Naive thymus-derived CD4-positive, alpha-beta T cell (primary cell): ENCODE data around the gene SGTA. TPM values are rescaled to one million over a fixed set of nuclear protein-coding genes. Genes with fewer than 3 reads are reported as not detected.
"Not testable (repeated sequence)": the region's sequence is repeated elsewhere in the genome, so short reads cannot be mapped to it uniquely, and the experiment has no call there.

ENCODE experiments used
- ATAC-seq: fragments of 150-1000 bp; cut with Tn5 transposase; 2 replicates; pipeline ENCODE4 v1.10.0; 2021; ENCODE audit warnings: mild to moderate bottlenecking, moderate library complexity
- CTCF ChIA-PET: fragments of 350-600 bp; sonication (Branson Sonifier 250); formaldehyde crosslinking; loops from one replicate; lab custom pipeline; 2021; ENCODE audit warnings: antibody characterized with exemption; lab: Charles Lee
- POLR2A ChIA-PET: fragments of 350-600 bp; sonication (Branson Sonifier 250); formaldehyde crosslinking; loops from one replicate; lab custom pipeline; 2021; ENCODE audit warnings: antibody characterized with exemption, inconsistent platforms; lab: Charles Lee
- DNase-seq, 9 donors: peaks; one replicate each; pipeline versions ENCODE4 v3.0.0 to v3.0.0-alpha.2; 2020 to 2022; ENCODE audit warnings: mixed read lengths in 1 of 9
- H3K27ac ChIP-seq: one replicate; pipeline ENCODE4 v1.7.0; 2013; ENCODE audit warnings: mild to moderate bottlenecking, low read depth, low read length, moderate library complexity
- H3K27me3 ChIP-seq, 2 donors: one replicate each; pipeline ENCODE4 v1.7.0; 2013; ENCODE audit warnings: low read length in 2 of 2, mild to moderate bottlenecking in 2 of 2, moderate library complexity in 2 of 2; ENCODE audit not compliant: control insufficient read depth in 2 of 2, insufficient read depth in 2 of 2
- H3K36me3 ChIP-seq, 3 experiments: 1 replicate in 2 of 3; 2 replicates in 1 of 3; pipeline ENCODE4 v1.7.0; 2013; ENCODE audit warnings: low read length in 3 of 3, mild to moderate bottlenecking in 3 of 3, moderate library complexity in 1 of 3; ENCODE audit not compliant: insufficient read depth in 3 of 3, control insufficient read depth in 2 of 3
- H3K4me1 ChIP-seq, 2 donors: one replicate each; pipeline ENCODE4 v1.7.0; 2013; ENCODE audit warnings: low read length in 2 of 2, mild to moderate bottlenecking in 2 of 2, moderate library complexity in 1 of 2; ENCODE audit not compliant: control insufficient read depth in 2 of 2, insufficient read depth in 2 of 2
- H3K4me3 ChIP-seq: 2 replicates; pipeline ENCODE4 v1.7.0; 2013; ENCODE audit warnings: mild to moderate bottlenecking, low read length
- H3K9me3 ChIP-seq, 3 experiments: 1 replicate in 2 of 3; 2 replicates in 1 of 3; pipeline ENCODE4 v1.7.0; 2013; ENCODE audit warnings: low read length in 3 of 3; ENCODE audit not compliant: control insufficient read depth in 2 of 3
- H3K27ac Mint-ChIP-seq, 9 donors: one replicate each; pipeline ENCODE4 v1.8.0; 2020 to 2022; ENCODE audit warnings: mixed read lengths in 9 of 9, mild to moderate bottlenecking in 8 of 9, moderate library complexity in 5 of 9, inconsistent platforms in 2 of 9
- H3K27me3 Mint-ChIP-seq, 5 donors: one replicate each; pipeline ENCODE4 v1.8.0; 2021 to 2022; ENCODE audit warnings: mixed read lengths in 5 of 5, mild to moderate bottlenecking in 1 of 5
- H3K36me3 Mint-ChIP-seq, 5 donors: one replicate each; pipeline ENCODE4 v1.8.0; 2020 to 2022; ENCODE audit warnings: mixed read lengths in 5 of 5, mild to moderate bottlenecking in 3 of 5, inconsistent platforms in 1 of 5
- H3K4me1 Mint-ChIP-seq, 7 donors: one replicate each; pipeline ENCODE4 v1.8.0; 2020 to 2022; ENCODE audit warnings: mixed read lengths in 7 of 7, mild to moderate bottlenecking in 3 of 7, inconsistent platforms in 1 of 7
- H3K4me3 Mint-ChIP-seq, 10 donors: one replicate each; pipeline ENCODE4 v1.8.0; 2020 to 2022; ENCODE audit warnings: mild to moderate bottlenecking in 10 of 10, mixed read lengths in 10 of 10, moderate library complexity in 6 of 10, inconsistent platforms in 2 of 10
- H3K9me3 Mint-ChIP-seq, 11 donors: one replicate each; pipeline ENCODE4 v1.8.0; 2020 to 2022; ENCODE audit warnings: mixed read lengths in 11 of 11, mild to moderate bottlenecking in 4 of 11, inconsistent platforms in 1 of 11, moderate library complexity in 1 of 11
- intact Hi-C, 2 donors: fragments of 100-400 bp; cut with micrococcal nuclease; formaldehyde crosslinking; loops; one replicate each; pipeline ENCODE4 v1.15.1; 2023
- polyA plus RNA-seq, 2 donors: library from polyadenylated mRNA; unstranded; fragments of 300-500 nt; fragmentation: Illumina TruSeq; gene quantifications; one replicate each; pipeline ENCODE4 v1.2.3, GENCODE V29; 2021
- total RNA-seq, 6 experiments: library from RNA in 5 of 6; stranded (reverse) in 5 of 6; gene quantifications; 1 replicate in 5 of 6; 2 replicates in 1 of 6; pipeline ENCODE4 v1.2.3 and lab custom pipeline; 2021 to 2026

SGTA gene
- total and polyA plus RNA-seq, 7 experiments from 2014 or later = 25.3 to 47.8 (median 37.9) TPM

DNA sequence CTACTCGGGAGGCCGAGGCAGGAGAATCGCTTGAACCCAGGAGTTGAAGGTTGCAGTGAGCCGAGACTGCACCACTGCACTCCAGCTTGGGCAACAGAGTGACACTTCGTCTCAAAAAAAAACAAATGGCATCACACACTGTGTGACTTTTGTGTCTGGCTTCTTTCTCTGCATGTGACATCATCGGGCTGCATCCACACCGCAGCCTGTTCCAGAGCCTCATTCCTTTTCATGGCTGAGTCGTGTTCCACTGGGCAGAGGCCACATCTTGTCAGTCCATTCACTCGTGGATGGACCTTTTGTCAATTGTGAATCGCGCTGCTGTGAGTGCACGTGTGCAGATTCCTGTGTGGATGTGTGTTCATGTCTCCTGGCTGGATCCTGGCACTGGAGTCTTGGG lies 10.5 kb upstream of the SGTA start:
- H3K9me3 Mint-ChIP-seq = no peaks in the 10 kb centered on the region
- ATAC-seq = no peak
- H3K27me3 ChIP-seq = no peaks in the 10 kb centered on the region
- H3K4me3 Mint-ChIP-seq = no peak overlapping the region
- no peak overlapping the region for H3K4me3 ChIP-seq
- CTCF ChIA-PET = no interaction called here
- H3K36me3 Mint-ChIP-seq = peaks cover 0 to 19% (median 0%) of the 10 kb centered on the region in 5 donors
- no peak for DNase-seq
- no peak overlapping the region for H3K27ac Mint-ChIP-seq
- POLR2A ChIA-PET = interaction anchor here (0.5 to 0.8 kb wide), 3 partner anchors 33 to 969 kb away, joined by 3 to 4 read pairs (median 3); partner anchors contain the start of gene MRPL54
- H3K36me3 ChIP-seq = peaks cover 0 to 66% (median 0%) of the 10 kb centered on the region in 3 experiments
- H3K27me3 Mint-ChIP-seq = no peaks in the 10 kb centered on the region
- no peaks in the 10 kb centered on the region for H3K9me3 ChIP-seq
- intact Hi-C loops = no loop called here
- H3K4me1 ChIP-seq = no peaks in the 10 kb centered on the region
- H3K27ac ChIP-seq = no peak overlapping the region
- peaks cover 0 to 4% (median 0%) of the 10 kb centered on the region in 7 donors for H3K4me1 Mint-ChIP-seq

DNA sequence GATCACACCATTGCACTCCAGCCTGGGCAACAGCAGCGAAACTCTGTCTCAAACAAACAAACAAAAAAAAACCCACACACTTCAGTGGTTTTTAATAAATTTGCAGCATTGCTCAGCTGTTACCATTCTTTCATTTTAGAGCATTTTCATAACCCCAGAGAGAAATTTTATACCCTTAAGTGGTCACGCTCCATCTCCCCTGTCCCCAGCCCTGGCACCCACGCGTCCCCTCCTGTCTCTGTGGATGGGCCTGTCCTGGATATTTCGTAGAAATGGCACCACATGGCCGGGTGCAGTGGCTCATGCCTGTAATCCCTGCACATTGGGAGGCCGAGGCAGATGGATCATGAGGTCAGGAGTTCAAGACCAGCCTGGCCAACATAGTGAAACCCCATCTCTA lies 10.1 kb upstream of the SGTA start:
- Histone ChIP-seq H3K4me3 (no peak overlapping the region), H3K27me3 (no peaks in the 10 kb centered on the region), H3K4me1 (no peaks in the 10 kb centered on the region), H3K27ac (no peak overlapping the region), H3K9me3 (no peaks in the 10 kb centered on the region), H3K36me3 (peaks cover 0 to 61% (median 0%) of the 10 kb centered on the region in 3 experiments)
- Mint-ChIP-seq H3K27me3 (no peaks in the 10 kb centered on the region), H3K4me3 (no peak overlapping the region), H3K4me1 (peaks cover 0 to 6% (median under 1%) of the 10 kb centered on the region in 7 donors), H3K9me3 (no peaks in the 10 kb centered on the region), H3K36me3 (peaks cover 0 to 19% (median 0%) of the 10 kb centered on the region in 5 donors), H3K27ac (no peak overlapping the region)
- ChIA-PET CTCF (no interaction called here), POLR2A (interaction anchor here (0.6 kb wide), 1 partner anchor 175 kb away, joined by 3 read pairs; no protein-coding TSS in a partner anchor)
- DNase-seq (no peak), ATAC-seq (no peak)
- intact Hi-C loops = no loop called here

DNA sequence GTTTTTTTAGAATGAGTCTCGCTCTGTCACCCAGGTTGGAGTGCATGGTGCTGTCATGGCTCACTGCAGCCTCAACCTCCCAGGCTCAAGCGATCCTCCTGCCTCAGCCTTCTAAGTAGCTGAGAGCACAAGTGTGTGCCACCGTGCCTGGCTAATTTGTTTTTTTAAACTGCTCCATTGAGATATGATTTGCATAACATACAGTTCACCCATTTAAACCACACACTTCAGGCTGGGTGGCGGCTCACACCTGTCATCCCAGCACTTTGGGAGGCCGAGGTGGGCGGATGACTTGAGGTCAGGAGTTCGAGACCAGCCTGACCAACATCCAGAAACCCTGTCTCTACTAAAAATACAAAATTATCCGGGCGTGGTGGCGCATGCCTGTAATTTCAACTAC lies 9.6 kb upstream of the SGTA start:
- H3K27ac ChIP-seq, H3K27ac Mint-ChIP-seq, H3K4me3 Mint-ChIP-seq, ATAC-seq, H3K27me3 Mint-ChIP-seq, intact Hi-C loops, DNase-seq, H3K27me3 ChIP-seq, H3K9me3 Mint-ChIP-seq, CTCF ChIA-PET, H3K9me3 ChIP-seq, H3K4me3 ChIP-seq, H3K4me1 Mint-ChIP-seq, H3K4me1 ChIP-seq, POLR2A ChIA-PET: not testable (repeated sequence)
- peaks cover 0 to 19% (median 0%) of the 10 kb centered on the region in 5 donors for H3K36me3 Mint-ChIP-seq
- H3K36me3 ChIP-seq = peaks cover 0 to 61% (median 0%) of the 10 kb centered on the region in 3 experiments

DNA sequence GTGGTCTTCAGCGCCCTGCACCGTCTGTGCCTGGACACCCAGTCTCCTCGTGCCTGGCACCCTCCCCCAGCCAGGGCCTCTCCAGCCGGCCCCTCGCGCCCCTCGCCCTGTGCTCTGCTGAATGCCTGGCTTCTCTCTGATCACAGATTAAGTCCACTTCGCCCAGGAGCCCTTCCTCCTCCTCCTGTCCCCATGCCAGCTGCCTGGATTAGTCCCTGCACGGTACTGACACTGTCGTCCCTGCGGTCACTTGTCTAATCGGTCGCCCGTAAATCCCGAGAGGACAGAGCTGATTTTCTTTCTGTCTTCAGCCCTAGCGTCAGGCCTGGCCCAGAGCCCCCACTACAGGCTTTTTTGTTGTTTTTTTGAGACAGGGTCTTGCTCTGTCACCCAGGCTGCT lies 8.8 kb upstream of the SGTA start:
- peaks cover 0 to 53% (median 0%) of the 10 kb centered on the region in 3 experiments for H3K36me3 ChIP-seq
- intact Hi-C loops = no loop called here
- ChIA-PET POLR2A (no interaction called here), CTCF (no interaction called here)
- DNase-seq (no peak), ATAC-seq (no peak)
- no peaks in the 10 kb centered on the region for H3K4me1 ChIP-seq
- Mint-ChIP-seq H3K36me3 (peaks cover 0 to 19% (median 0%) of the 10 kb centered on the region in 5 donors), H3K4me3 (peak overlapping the region in 1 of 10 donors; percentile 34), H3K4me1 (peaks cover 0 to 13% (median 10%) of the 10 kb centered on the region in 7 donors), H3K27ac (no peak overlapping the region), H3K27me3 (no peaks in the 10 kb centered on the region), H3K9me3 (no peaks in the 10 kb centered on the region)
- H3K9me3 ChIP-seq = no peaks in the 10 kb centered on the region
- H3K27ac ChIP-seq = no peak overlapping the region
- H3K4me3 ChIP-seq = no peak overlapping the region
- no peaks in the 10 kb centered on the region for H3K27me3 ChIP-seq

DNA sequence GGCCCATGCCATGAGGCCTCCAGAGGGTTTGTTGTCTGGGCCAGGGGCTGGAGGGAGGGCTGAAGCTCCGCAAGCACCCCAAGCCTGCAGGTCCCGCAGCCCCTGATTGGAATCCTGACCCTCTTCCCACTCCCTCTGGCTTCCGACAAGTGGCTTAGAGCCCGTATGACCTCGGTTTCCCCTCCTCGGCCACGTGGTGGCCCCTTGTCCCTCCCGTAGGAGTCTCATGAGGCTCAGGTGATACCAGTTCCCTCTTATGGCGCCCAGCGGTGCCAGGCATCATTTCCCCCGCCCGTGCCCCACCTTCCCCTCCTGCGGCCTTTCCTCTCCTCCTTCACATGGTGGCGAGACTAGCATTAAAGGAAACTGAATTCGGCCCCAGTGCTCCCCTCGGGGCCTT lies 8.4 kb upstream of the SGTA start:
- Mint-ChIP-seq H3K36me3 (peaks cover 0 to 19% (median 0%) of the 10 kb centered on the region in 5 donors), H3K4me3 (peak overlapping the region in 1 of 10 donors; percentile 34), H3K9me3 (no peaks in the 10 kb centered on the region), H3K27me3 (no peaks in the 10 kb centered on the region), H3K4me1 (peaks cover 0 to 14% (median 11%) of the 10 kb centered on the region in 7 donors), H3K27ac (no peak overlapping the region)
- ChIA-PET POLR2A (no interaction called here), CTCF (no interaction called here)
- H3K36me3 ChIP-seq = peaks cover 0 to 49% (median 0%) of the 10 kb centered on the region in 3 experiments
- no peak for DNase-seq
- intact Hi-C loops = no loop called here
- ATAC-seq = no peak
- no peak overlapping the region for H3K4me3 ChIP-seq
- H3K4me1 ChIP-seq = peaks cover 0 to under 1% of the 10 kb centered on the region in 2 donors
- H3K27ac ChIP-seq = no peak overlapping the region
- H3K9me3 ChIP-seq = no peaks in the 10 kb centered on the region
- H3K27me3 ChIP-seq = no peaks in the 10 kb centered on the region

DNA sequence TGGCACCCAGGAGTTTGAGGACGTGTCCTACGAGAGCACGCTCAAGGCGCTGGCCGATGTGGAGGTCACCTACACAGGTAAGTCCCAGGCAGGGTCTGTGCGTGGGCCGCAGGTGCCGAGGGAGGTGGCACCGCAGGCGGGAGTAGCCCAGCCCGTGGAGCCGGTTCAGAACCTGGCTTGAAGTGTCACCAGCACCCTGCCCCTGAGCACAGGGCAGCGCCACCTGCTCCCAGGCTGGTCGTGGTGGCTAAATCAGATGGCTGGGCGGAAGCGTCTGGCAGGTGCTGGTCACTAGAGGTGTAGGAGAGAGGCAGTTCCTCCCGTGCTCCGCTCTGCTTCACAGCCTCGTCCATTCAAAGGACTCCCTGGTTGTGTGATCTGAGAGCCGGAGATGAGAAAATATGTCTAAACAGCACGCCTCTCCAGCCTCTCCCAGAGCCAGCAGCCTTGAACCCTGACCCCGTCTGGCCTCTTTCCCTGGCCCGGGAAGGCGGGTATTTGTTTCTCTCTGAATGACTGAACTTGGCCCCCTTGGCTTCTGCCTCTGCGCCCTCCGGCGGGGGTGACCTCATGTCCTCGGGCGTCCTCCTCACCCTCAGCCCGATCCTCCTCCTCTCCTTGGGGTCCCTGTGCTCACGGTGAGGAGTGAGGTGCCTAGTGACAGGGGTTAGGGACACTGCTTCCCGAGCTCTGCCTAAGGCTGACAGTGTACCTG lies 7.6 kb upstream of the SGTA start:
- Mint-ChIP-seq H3K27me3 (no peaks in the 10 kb centered on the region), H3K27ac (no peak overlapping the region), H3K36me3 (peaks cover 0 to 16% (median 0%) of the 10 kb centered on the region in 5 donors), H3K4me1 (peaks cover 0 to 19% (median 15%) of the 10 kb centered on the region in 7 donors), H3K9me3 (no peaks in the 10 kb centered on the region), H3K4me3 (no peak overlapping the region)
- peaks cover 5 to 7% of the 10 kb centered on the region in 2 donors for H3K4me1 ChIP-seq
- H3K36me3 ChIP-seq = peaks cover 0 to 42% (median 0%) of the 10 kb centered on the region in 3 experiments
- ChIA-PET POLR2A (no interaction called here), CTCF (no interaction called here)
- intact Hi-C loops = no loop called here
- no peak for ATAC-seq
- H3K9me3 ChIP-seq = no peaks in the 10 kb centered on the region
- H3K4me3 ChIP-seq = no peak overlapping the region
- H3K27ac ChIP-seq = no peak overlapping the region
- DNase-seq = no peak
- H3K27me3 ChIP-seq = no peaks in the 10 kb centered on the region

DNA sequence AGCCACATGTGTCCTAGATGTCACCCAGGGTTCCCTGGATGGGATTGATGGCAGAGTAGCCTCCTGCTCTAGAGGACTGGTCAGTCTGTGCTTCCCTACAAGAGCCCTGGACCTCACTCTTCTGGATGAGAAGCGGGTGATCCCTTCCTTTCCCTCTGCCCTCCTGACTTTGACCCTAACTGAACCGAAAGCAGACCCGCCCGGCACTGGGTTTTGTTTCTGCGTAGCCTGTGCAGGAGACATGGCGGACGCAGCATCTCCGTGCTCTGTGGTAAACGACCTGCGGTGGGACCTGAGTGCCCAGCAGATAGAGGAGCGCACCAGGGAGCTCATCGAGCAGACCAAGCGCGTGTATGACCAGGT lies 7.1 kb upstream of the SGTA start:
- Histone ChIP-seq H3K27me3 (no peaks in the 10 kb centered on the region), H3K9me3 (no peaks in the 10 kb centered on the region), H3K4me3 (no peak overlapping the region), H3K27ac (no peak overlapping the region), H3K4me1 (peaks cover 5 to 8% of the 10 kb centered on the region in 2 donors), H3K36me3 (peaks cover 0 to 40% (median 0%) of the 10 kb centered on the region in 3 experiments)
- ChIA-PET POLR2A (no interaction called here), CTCF (no interaction called here)
- H3K36me3 Mint-ChIP-seq = peaks cover 0 to 10% (median 0%) of the 10 kb centered on the region in 5 donors
- no peak overlapping the region for H3K27ac Mint-ChIP-seq
- peaks cover 0 to 19% (median 17%) of the 10 kb centered on the region in 7 donors for H3K4me1 Mint-ChIP-seq
- H3K4me3 Mint-ChIP-seq = no peak overlapping the region
- H3K9me3 Mint-ChIP-seq = no peaks in the 10 kb centered on the region
- ATAC-seq (no peak), DNase-seq (no peak)
- no peaks in the 10 kb centered on the region for H3K27me3 Mint-ChIP-seq
- intact Hi-C loops = no loop called here
